IPS-18a (cell line): ENCODE results near the gene RTEL1.

Experiments
- H3K27ac ChIP-seq: one replicate; pipeline ENCODE4 v1.5.1; 2013; ENCODE audit warnings: low read length
- H3K27me3 ChIP-seq: one replicate; pipeline ENCODE4 v1.6.1; 2013; ENCODE audit warnings: mild to moderate bottlenecking, low read length; ENCODE audit not compliant: control insufficient read depth, insufficient read depth
- H3K36me3 ChIP-seq: one replicate; pipeline ENCODE4 v1.6.1; 2013; ENCODE audit warnings: low read depth, low read length; ENCODE audit not compliant: control insufficient read depth
- H3K4me1 ChIP-seq: one replicate; pipeline ENCODE4 v1.6.1; 2013; ENCODE audit warnings: low read depth, low read length; ENCODE audit not compliant: control insufficient read depth
- H3K4me3 ChIP-seq: one replicate; pipeline ENCODE4 v1.5.1; 2013; ENCODE audit warnings: low read length
- H3K9ac ChIP-seq: one replicate; pipeline ENCODE4 v1.6.1; 2013; ENCODE audit warnings: mild to moderate bottlenecking, low read length, moderate library complexity
- H3K9me3 ChIP-seq: one replicate; pipeline ENCODE4 v1.6.1; 2013; ENCODE audit warnings: low read depth, low read length; ENCODE audit not compliant: control insufficient read depth

RTEL1 gene

DNA sequence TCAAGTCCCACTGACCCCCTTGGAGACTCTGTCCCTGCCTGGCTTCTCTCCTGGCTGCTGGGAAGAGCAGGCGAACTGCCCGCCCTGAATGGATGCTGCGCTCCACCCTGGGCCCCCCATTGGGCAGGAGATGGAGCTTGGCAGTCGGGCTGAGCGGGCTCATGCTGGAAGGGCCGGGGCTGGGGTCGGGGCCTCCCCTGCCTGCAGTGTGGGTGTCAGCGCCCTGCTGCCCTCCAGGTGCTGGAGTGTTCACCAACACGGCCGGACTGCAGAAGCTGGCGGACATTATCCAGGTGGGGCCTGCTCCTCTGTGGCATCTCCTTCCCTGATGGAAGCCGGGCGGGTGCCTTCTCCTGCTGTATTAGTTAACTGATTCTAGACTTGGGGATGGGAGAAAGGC lies 22.3 kb downstream of the RTEL1 start:
- H3K27me3 ChIP-seq, result no peaks in the 10 kb centered on the region
- H3K9me3 ChIP-seq, result no peaks in the 10 kb centered on the region
- no peak overlapping the region for H3K27ac ChIP-seq
- H3K4me3 ChIP-seq, result no peak overlapping the region
- no peaks in the 10 kb centered on the region for H3K4me1 ChIP-seq
- no peak overlapping the region for H3K9ac ChIP-seq
- peaks cover 5% of the 10 kb centered on the region for H3K36me3 ChIP-seq

DNA sequence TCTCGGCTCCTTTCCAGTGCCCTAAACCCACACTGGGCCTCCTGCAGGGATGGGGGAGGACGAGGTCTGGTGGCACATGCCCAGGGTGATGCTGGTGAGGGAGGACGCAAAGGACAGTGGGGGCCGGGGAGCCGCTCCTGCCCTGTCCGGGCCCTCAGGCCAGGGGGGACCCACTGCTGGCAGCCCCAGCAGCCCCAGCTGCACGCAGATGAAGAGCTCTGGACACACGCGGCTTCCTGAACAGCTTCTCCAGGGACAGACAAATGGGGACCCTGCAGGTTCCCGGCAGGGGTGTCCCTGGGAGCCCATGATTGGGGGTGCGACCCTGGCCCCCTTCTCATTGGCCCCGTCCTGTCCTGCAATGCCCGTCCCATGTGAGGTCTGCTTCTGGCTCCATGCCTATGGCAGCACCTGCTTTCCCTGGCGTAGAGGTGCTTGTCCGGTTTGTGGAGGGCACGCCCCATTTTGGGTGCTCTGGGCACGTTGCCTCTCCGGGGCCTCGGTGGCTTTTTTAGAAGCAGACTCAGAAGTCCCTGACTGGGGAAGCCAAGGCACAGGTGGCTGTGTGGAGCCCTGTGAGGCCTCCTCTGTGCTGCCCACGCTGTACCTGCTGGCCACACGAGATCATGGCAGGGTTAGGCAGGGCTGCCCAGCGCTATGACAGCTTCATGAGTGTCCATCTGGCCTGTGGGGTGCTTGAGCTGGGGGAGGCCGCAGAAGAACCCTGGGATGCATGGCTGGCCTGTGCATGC lies 22.9 kb downstream of the RTEL1 start:
- Histone ChIP-seq H3K9ac (no peak overlapping the region), H3K9me3 (no peaks in the 10 kb centered on the region), H3K36me3 (peaks cover 5% of the 10 kb centered on the region), H3K27me3 (no peaks in the 10 kb centered on the region), H3K4me3 (no peak overlapping the region), H3K4me1 (no peaks in the 10 kb centered on the region), H3K27ac (no peak overlapping the region)

DNA sequence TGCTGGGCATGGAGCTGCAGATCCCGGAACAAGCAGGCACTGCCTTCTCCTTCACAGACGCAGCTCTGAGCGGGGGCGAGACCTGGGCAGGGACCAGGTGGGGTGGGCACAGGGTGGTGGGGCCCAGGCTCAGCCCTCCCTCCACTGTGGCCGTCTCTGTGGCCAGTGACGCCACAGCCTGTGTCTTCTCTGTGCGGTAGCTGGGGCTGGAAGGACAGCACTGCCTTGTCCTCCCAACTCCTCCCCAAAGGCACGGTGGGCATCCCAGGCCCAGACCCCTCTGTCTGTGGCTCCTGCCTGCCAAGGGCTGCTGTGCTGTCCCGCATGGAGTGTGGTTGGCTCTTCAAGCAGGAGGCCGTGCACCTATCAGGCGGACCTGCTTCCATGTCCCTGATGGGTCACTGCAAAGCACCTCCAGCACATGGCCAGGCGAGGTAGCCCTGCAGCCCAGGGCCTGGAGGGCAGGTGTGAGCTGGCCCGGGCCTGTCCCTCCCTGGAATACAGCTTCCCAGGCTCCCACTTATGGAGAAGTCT lies 23.6 kb downstream of the RTEL1 start:
- no peaks in the 10 kb centered on the region for H3K4me1 ChIP-seq
- H3K36me3 ChIP-seq, result peaks cover 5% of the 10 kb centered on the region
- no peak overlapping the region for H3K9ac ChIP-seq
- no peak overlapping the region for H3K4me3 ChIP-seq
- H3K9me3 ChIP-seq, result no peaks in the 10 kb centered on the region
- H3K27ac ChIP-seq, result no peak overlapping the region
- no peaks in the 10 kb centered on the region for H3K27me3 ChIP-seq

DNA sequence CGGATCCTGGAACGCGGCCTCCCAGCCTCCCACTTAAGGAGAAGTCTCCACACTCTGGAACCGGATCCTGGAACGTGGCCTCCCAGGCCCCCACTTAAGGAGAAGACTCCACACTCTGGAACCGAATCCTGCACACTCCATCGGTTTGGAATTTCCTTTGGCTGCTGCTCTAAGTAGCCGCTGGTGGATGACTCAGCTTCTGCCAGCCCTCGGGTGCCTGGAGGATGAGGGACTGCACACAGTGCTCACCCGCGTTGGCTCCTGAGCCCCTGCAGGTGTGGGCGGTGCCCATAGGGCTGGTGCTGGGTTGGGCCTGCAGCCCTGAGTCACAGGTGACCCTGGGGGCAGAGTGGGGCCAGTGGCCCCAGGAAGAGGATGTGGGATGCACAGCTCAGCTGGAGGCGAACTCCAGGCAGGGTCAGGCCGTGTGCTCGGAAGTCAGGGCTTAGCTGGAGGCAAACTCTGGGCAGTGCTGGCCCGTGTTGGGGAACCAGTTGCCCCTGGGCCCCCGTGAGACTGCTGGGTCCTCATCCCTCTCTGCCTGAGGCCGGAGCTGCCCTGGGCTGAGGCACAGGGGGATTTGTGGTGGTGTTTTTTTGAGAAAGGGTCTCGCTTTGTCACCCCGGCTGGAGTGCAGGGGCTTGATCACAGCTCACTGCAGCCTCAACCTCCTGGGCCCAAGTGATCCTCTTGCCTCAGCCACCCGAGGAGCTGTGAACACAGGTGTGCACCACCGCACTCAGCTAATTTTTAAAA lies 24.4 kb downstream of the RTEL1 start:
- Histone ChIP-seq H3K27ac (no peak overlapping the region), H3K4me3 (no peak overlapping the region), H3K27me3 (no peaks in the 10 kb centered on the region), H3K9ac (no peak overlapping the region), H3K36me3 (peaks cover 5% of the 10 kb centered on the region), H3K9me3 (no peaks in the 10 kb centered on the region), H3K4me1 (no peaks in the 10 kb centered on the region)

DNA sequence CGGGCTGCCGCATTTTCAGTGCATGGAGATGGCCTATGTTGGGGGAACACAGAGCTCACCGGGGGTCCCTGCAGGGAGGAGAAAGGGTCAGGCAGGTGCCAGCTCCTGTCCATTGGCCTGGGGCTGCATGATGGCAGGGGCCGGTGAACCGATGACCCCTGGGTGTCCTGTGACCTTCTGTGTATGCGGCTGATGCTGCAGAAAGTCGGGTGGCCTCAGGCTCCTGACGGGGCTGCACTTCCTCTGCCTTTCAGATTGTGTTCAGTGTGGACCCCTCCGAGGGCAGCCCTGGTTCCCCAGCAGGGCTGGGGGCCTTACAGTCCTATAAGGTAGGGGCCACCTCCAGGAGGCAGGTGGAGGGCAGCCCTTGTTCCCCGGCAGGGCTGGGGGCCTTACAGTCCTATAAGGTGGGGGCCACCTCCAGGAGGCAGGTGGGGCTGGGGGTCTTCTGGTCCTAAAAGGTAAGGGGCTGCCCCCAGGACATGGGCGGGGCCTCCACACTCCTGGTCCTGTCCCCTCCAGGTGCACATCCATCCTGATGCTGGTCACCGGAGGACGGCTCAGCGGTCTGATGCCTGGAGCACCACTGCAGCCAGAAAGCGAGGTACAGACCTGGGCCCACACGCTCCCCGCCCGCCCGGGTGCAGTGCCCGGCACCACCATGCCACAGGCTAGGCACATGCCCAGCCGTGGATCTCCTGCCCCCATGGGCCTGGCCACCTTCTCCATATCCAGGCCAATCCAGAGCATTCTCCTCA lies 27.3 kb downstream of the RTEL1 start:
- no peaks in the 10 kb centered on the region for H3K9me3 ChIP-seq
- H3K9ac ChIP-seq, result no peak overlapping the region
- H3K36me3 ChIP-seq, result no peaks in the 10 kb centered on the region
- no peak overlapping the region for H3K4me3 ChIP-seq
- no peaks in the 10 kb centered on the region for H3K27me3 ChIP-seq
- H3K4me1 ChIP-seq, result no peaks in the 10 kb centered on the region
- H3K27ac ChIP-seq, result no peak overlapping the region

DNA sequence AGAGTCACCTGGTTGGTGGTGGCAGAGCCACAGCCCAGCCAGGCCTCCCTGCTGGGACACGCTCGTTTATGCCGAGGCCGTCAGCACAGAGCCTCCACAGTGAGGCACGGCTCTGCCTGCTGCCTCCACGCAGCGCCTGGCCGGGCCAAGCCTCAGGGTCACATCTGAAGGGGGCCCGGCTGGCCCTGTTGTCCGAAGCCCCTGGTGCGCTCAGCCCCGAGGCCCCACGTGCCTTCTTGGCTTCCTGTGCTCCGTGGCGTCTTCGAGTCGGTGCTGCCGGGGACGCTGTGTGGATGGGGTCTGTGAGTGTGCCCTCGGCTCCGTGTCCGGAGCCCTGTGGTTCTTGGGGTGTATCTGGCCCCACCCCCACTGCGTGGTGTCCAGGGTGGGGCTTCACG lies 28.0 kb downstream of the RTEL1 start:
- H3K4me1 ChIP-seq, result no peaks in the 10 kb centered on the region

DNA sequence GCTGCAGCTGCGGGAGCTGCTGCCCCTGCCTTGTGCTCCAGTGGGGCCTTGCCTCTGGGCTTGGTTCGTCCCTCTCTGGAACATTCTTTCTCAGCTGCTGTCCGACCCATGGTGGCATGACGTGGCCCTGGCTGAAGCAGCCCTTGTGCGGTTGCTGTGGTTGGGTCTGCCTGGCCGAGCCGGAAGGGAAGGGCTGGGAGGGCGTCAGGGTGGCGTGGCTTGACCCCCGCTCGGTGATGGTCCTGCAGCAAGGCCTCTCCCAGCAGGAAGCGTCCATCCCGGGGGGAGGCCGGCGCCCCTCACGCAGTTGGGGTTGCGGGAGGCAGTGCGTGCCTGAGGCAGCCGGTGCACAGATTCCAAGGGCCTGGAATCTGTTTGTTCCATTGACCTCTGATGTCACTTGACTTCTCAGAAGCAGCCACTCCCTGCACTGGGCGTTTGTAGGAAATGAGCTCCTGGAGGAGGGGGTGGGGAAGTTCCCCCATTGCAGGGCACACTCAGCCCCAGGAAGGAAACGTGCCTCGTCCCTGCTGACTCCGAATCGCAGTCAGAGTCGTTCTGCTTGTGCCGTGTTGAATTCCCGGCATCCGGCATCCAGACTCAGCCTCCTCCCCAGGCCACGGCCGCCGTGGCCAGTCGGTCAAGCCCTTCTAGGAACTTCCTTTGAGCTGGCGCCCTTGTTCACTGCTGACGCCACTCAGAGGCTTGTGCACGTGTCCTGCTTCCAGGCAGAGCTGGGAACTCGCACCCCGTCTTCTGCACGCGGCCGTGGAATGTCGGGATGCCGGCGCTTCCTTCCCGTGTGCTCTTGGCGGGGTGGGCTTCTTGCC lies 28.6 kb downstream of the RTEL1 start:
- Histone ChIP-seq H3K9me3 (no peaks in the 10 kb centered on the region), H3K4me1 (no peaks in the 10 kb centered on the region), H3K27me3 (no peaks in the 10 kb centered on the region), H3K36me3 (no peaks in the 10 kb centered on the region), H3K4me3 (no peak overlapping the region), H3K9ac (no peak overlapping the region), H3K27ac (no peak overlapping the region)

More for the DNA sequence above, 28.0 kb downstream of the RTEL1 start:
- Histone ChIP-seq H3K27ac (no peak overlapping the region), H3K27me3 (no peaks in the 10 kb centered on the region), H3K9ac (no peak overlapping the region), H3K4me3 (no peak overlapping the region), H3K9me3 (no peaks in the 10 kb centered on the region), H3K36me3 (no peaks in the 10 kb centered on the region)

DNA sequence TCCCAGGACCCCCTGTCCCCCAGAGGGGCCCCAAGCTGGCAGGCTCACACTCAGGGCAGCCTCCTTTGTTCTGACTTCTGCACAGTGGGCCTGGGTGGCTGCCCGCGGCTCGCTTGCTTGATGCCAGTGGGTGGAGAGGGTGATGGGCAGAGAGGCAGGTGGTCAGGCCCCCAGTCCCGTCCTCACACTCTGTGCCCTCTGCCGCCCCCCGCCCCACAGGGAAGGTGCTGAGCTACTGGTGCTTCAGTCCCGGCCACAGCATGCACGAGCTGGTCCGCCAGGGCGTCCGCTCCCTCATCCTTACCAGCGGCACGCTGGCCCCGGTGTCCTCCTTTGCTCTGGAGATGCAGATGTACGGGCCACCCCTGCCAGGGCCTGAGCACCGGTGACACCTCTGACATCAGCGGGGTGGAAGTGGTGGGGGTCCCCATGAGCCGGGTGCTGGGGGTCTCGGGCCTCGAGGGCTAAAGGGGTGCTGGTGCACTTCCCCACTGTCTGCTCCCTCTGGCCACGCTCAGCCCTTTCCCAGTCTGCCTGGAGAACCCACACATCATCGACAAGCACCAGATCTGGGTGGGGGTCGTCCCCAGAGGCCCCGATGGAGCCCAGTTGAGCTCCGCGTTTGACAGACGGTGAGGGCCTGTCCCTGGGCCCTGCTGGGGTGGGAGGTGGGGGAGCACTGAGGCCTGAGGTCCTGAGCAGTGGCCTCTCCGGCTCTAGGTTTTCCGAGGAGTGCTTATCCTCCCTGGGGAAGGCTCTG lies 29.5 kb downstream of the RTEL1 start:
- H3K9ac ChIP-seq, result no peak overlapping the region
- no peak overlapping the region for H3K4me3 ChIP-seq
- no peak overlapping the region for H3K27ac ChIP-seq
- no peaks in the 10 kb centered on the region for H3K9me3 ChIP-seq
- H3K27me3 ChIP-seq, result no peaks in the 10 kb centered on the region
- H3K4me1 ChIP-seq, result no peaks in the 10 kb centered on the region
- H3K36me3 ChIP-seq, result no peaks in the 10 kb centered on the region

DNA sequence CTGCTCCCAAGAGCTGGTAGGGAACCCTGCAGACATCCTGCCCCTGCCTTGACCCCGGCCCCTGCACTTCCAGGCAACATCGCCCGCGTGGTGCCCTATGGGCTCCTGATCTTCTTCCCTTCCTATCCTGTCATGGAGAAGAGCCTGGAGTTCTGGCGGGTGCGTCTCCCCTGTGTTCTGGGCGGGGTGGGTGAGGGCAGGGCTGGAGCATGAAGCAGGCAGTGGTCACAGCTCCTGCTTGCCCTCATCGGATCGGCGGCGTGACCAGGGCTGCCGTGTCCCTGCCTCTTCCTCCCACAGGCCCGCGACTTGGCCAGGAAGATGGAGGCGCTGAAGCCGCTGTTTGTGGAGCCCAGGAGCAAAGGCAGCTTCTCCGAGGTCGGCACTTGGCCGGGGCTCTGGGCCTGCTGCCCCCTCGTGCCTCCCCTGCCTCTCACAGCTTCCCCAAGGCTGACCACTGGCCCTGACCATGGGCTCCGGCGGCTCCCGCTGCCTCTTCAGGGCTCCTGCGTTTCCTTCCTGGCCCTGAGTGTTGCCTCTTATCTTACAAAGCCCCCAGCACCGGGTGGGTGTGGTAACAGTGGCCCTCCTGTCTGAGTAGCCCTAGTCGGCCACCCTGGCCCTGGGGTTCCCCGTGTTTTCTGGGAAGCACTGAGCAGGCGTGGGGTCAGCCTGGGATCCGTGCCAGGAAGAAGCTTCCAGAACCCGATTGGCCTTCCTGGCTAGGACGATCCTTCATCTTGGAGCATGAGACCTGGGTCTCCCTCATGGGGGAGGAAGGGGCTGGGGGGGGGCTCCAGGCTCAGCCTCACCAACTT lies 30.3 kb downstream of the RTEL1 start:
- H3K36me3 ChIP-seq, result no peaks in the 10 kb centered on the region
- no peaks in the 10 kb centered on the region for H3K27me3 ChIP-seq
- H3K4me3 ChIP-seq, result no peak overlapping the region
- H3K27ac ChIP-seq, result no peak overlapping the region
- no peaks in the 10 kb centered on the region for H3K4me1 ChIP-seq
- no peak overlapping the region for H3K9ac ChIP-seq
- H3K9me3 ChIP-seq, result no peaks in the 10 kb centered on the region
